PC-9 (cell line): Measurements from ENCODE around the gene DSCAM.

Experiments
- EZH2 ChIP-seq: fragments of 200-600 bp; sonication (generic); IDR thresholded peaks from 2 replicates; pipeline ENCODE4 v1.8.0; 2017; ENCODE audit warnings: antibody characterized with exemption, low read depth
- TF ChIP-seq, protein P1 (sequence below): fragments of 200-600 bp; sonication (generic); conservative IDR thresholded peaks from 2 replicates; pipeline ENCODE4 v1.6.1; 2017; ENCODE audit warnings: mixed run types, antibody characterized with exemption, mild to moderate bottlenecking, moderate library complexity

DNA sequence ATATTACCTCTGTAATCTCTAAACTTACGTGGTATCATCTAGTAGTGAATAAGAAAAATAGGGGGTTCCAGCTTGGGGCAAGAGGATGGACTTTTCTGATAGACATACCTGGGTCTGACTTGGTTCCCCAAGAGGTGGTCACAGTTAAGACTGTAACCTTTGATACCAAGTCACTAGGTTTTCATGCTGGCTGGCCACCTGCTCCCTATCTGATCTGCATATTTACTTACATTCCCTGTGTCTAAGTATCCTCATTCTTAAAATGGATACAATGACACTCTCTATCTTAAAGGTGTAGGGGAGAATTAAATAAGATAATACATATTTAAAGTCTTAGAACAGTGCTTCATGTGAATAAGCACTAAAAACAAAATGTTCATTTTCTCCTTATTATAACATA is 312.1 kb downstream of the DSCAM start:
- no peak for TF ChIP-seq EZH2
- TF ChIP-seq, protein P1, sequence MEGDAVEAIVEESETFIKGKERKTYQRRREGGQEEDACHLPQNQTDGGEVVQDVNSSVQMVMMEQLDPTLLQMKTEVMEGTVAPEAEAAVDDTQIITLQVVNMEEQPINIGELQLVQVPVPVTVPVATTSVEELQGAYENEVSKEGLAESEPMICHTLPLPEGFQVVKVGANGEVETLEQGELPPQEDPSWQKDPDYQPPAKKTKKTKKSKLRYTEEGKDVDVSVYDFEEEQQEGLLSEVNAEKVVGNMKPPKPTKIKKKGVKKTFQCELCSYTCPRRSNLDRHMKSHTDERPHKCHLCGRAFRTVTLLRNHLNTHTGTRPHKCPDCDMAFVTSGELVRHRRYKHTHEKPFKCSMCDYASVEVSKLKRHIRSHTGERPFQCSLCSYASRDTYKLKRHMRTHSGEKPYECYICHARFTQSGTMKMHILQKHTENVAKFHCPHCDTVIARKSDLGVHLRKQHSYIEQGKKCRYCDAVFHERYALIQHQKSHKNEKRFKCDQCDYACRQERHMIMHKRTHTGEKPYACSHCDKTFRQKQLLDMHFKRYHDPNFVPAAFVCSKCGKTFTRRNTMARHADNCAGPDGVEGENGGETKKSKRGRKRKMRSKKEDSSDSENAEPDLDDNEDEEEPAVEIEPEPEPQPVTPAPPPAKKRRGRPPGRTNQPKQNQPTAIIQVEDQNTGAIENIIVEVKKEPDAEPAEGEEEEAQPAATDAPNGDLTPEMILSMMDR = no peak
